AG10803 (cell line): Measurements from ENCODE around the gene IFT27.

Experiments
- DNase-seq: peaks from one replicate; pipeline ENCODE4 v3.0.0; 2010; ENCODE audit warnings: low read depth
- H3K4me3 ChIP-seq: 2 replicates; pipeline ENCODE4 v1.5.1; 2011; ENCODE audit warnings: mild to moderate bottlenecking, low read length, control low read depth
- TF ChIP-seq, protein P1 (sequence below): conservative IDR thresholded peaks from 2 replicates; pipeline ENCODE4 v1.5.1; 2011; ENCODE audit warnings: mild to moderate bottlenecking, low read length, control low read depth, inconsistent platforms

The IFT27 gene, protein sequence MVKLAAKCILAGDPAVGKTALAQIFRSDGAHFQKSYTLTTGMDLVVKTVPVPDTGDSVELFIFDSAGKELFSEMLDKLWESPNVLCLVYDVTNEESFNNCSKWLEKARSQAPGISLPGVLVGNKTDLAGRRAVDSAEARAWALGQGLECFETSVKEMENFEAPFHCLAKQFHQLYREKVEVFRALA

DNA sequence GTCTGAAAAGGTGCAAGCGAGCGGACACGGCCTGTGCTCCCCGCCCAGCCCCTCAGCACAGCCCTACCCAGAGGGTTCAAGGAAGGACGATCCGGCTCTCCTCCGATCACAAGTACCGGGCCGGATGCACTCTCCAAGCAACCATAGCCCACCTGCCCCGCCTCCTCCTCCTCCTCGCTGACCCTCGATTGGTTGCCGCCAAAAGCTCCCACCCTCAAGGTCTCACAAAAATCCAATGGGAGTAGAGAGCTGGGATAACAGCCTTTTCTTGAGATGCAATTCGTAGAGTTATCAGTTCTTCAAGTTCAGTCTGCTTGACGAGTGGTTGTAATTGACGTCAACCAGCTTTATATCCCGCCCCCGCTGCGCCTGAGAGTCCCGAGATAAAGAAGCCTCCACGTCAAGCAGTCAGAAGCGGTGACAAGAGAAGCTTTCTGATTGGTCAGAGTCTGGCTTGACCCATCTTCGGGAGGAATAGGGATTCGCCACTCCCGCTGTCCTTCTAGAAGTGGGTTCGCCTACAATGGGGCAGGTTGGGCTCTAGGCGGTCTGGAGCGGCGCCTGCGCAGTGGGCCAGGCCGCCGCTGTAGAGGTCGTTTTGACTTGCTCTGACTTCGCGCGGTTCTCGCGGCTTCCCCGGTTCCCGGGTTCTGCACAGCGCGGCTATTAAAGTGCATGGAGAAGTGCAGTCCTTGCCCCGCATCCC, at the start of gene IFT27:
IFT27 (minus strand) TSS at position 156 of the 706 bp plus-strand sequence. CDS start 412 bp downstream, outside the sequence.
- TF ChIP-seq, protein P1, sequence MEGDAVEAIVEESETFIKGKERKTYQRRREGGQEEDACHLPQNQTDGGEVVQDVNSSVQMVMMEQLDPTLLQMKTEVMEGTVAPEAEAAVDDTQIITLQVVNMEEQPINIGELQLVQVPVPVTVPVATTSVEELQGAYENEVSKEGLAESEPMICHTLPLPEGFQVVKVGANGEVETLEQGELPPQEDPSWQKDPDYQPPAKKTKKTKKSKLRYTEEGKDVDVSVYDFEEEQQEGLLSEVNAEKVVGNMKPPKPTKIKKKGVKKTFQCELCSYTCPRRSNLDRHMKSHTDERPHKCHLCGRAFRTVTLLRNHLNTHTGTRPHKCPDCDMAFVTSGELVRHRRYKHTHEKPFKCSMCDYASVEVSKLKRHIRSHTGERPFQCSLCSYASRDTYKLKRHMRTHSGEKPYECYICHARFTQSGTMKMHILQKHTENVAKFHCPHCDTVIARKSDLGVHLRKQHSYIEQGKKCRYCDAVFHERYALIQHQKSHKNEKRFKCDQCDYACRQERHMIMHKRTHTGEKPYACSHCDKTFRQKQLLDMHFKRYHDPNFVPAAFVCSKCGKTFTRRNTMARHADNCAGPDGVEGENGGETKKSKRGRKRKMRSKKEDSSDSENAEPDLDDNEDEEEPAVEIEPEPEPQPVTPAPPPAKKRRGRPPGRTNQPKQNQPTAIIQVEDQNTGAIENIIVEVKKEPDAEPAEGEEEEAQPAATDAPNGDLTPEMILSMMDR = no peak
- H3K4me3 ChIP-seq = peak within 1 kb of the TSS; percentile 85
- peak; percentile 100 for DNase-seq

DNA sequence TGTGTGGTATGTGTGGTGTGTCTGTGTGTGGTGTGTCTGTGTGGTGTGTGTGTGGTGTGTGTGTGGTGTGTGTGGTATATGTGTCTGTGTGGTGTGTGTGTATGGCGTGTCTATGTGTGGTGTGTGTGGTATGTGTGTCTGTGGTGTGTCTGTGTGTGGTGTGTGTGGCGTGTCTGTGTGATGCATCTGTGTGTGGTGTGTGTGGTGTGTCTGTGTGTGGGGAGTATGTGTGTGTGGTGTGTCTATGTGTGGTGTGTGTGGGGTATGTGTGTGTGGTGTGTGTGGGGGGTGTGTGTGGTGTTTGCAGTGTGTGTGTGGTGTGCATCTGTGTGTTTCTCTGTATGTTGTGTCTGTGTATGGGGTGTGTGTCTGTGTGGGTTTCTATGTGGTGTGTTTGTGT, 48.7 kb upstream of the IFT27 start:
- no peak for DNase-seq
- no peak overlapping the region for H3K4me3 ChIP-seq
- TF ChIP-seq, protein P1 = no peak

DNA sequence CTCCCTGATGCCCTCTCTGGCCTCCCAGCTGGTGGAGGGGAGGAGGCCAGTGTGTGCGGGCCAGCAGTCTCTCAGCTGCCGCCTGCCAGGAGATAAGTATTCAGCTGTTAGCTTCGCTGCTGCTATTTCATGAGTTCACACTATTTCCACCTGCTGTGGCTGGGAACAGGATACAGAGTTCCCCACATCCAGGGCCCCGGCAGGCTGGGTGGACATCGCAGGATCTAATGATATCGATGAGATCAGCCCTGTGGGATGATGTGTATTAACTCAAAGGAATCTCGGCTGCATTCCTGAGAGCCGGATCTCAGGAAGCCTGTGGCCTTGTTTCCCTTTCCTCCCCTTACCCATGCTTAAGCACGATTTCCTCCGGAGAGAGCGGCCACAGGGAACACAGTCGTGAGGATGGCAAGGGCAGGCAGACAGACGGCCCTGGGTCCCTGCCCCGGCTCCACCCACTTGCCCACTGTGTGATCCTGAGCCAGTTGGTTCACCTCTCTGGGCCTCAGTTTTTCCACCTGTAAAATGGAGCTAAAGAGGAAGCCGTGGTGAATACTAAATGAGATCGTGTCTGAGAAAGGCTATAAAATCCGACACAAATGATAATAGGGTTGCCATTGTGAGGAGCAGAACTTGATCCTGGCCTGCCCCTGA, 47.4 kb upstream of the IFT27 start:
- peak; percentile 19 for DNase-seq
- TF ChIP-seq, protein P1 = no peak
- no peak overlapping the region for H3K4me3 ChIP-seq

DNA sequence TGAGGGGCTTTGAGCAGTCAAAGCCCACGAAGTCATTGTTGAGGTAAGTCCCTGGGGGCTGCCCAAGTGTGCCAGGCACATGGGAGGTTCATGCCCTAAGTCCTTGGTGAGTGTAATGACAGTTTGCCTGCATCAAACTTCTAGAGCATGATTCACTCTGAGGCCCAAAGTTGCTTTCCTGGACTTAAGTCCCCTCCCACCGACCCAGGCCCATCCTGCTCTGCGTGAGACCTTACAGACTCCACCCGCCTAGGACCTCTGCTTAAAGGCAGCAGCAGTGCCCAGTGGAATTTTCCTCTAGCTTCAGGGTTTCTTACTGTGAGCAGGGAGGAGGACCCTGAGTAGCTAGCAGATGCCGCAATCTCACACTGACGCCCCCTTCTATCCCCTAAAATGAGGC, 46.7 kb upstream of the IFT27 start:
- TF ChIP-seq, protein P1 = no peak
- no peak for DNase-seq
- no peak overlapping the region for H3K4me3 ChIP-seq

DNA sequence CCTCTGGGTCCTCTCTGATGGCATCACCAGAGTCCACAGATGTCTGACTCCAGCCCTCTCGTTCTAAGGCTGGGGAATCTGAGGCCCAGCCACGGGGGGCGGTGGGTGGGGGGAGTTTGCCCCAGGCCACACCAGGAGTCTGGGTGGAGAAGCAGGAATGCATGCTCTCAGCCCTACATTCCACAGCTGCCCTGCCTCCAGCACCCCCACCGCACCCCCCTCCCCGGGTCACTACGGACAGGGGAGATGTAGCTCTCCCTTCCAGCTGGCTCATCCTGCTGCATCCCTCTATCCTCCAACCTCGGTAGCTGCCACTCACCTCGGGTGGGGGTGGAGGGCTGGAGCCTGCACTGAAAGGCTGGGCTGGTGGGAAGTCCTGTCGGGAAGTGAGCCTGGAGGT, 43.2 kb upstream of the IFT27 start:
- DNase-seq = no peak
- H3K4me3 ChIP-seq = no peak overlapping the region
- TF ChIP-seq, protein P1 = no peak

DNA sequence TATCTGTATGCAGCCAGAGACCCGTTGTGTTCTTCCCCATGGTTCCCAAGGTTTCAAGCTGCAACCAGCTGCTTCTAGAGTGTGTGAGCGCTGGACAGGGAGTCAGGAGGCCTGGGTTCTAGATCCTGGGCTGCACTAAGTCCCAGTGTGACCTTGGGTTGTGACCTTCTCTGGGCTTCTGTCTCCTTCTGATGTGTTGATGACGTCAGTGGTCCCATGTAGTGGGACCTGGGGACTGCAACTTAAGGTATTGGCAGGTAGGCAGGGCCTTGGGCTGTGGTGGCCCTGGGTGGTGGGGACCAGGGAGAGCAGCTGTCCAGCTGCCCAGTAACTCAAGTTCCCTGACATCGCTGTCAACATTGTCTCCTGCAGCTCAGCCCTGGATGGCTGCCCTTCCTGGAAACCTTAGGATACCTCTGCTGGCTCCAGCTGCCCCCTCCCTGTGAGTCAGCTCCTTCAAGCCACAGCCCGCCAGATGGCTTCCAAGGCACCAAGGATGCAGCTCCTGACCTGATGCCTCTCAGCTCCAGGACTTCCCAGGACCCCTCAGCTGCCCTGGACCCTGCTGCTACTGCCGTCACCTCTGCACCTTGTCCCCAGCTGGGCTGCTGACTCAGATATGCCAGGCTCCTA, 42.2 kb upstream of the IFT27 start:
- no peak for DNase-seq
- TF ChIP-seq, protein P1 = no peak
- no peak overlapping the region for H3K4me3 ChIP-seq

DNA sequence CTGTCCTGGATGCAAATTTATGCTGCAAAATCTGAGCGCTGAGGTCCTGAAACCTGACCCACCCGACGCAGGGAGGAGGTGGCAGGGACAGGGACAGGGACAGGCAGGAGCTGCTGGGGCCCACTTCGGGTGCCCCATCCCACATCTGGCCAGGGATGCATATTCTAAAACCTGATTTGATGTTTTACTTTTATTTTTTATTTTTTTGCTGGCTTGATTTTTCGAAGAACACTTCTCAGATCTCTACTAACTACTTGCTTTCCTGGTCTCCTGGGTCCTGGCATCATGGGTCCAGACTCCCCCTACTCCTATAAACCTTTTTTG, 41.6 kb upstream of the IFT27 start:
- H3K4me3 ChIP-seq = no peak overlapping the region
- TF ChIP-seq, protein P1 = no peak

More for the DNA sequence above, 41.6 kb upstream of the IFT27 start:
- no peak for DNase-seq
